IPS-18a (cell line): ENCODE results near the gene TPSG1.
"Not testable (repeated sequence)": the region's sequence is repeated elsewhere in the genome, so short reads cannot be mapped to it uniquely, and the experiment has no call there.

Experiments used
- H3K27ac ChIP-seq: one replicate; pipeline ENCODE4 v1.5.1; 2013; ENCODE audit warnings: low read length
- H3K27me3 ChIP-seq: one replicate; pipeline ENCODE4 v1.6.1; 2013; ENCODE audit warnings: mild to moderate bottlenecking, low read length; ENCODE audit not compliant: control insufficient read depth, insufficient read depth
- H3K36me3 ChIP-seq: one replicate; pipeline ENCODE4 v1.6.1; 2013; ENCODE audit warnings: low read depth, low read length; ENCODE audit not compliant: control insufficient read depth
- H3K4me1 ChIP-seq: one replicate; pipeline ENCODE4 v1.6.1; 2013; ENCODE audit warnings: low read depth, low read length; ENCODE audit not compliant: control insufficient read depth
- H3K4me3 ChIP-seq: one replicate; pipeline ENCODE4 v1.5.1; 2013; ENCODE audit warnings: low read length
- H3K9ac ChIP-seq: one replicate; pipeline ENCODE4 v1.6.1; 2013; ENCODE audit warnings: mild to moderate bottlenecking, low read length, moderate library complexity
- H3K9me3 ChIP-seq: one replicate; pipeline ENCODE4 v1.6.1; 2013; ENCODE audit warnings: low read depth, low read length; ENCODE audit not compliant: control insufficient read depth

TPSG1 gene

GRCh38 chr16:1208239-1208830 lies 16.7 kb downstream of the TPSG1 start:
- Histone ChIP-seq H3K4me1 (no peaks in the 10 kb centered on the region), H3K27me3 (no peaks in the 10 kb centered on the region), H3K27ac (no peak overlapping the region), H3K9ac (no peak overlapping the region), H3K36me3 (peaks cover 7% of the 10 kb centered on the region), H3K4me3 (no peak overlapping the region), H3K9me3 (no peaks in the 10 kb centered on the region)

- no peak overlapping the region for H3K4me3 ChIP-seq
- H3K36me3 ChIP-seq: peaks cover 10% of the 10 kb centered on the region
- no peak overlapping the region for H3K27ac ChIP-seq
- H3K27me3 ChIP-seq: no peaks in the 10 kb centered on the region
- no peaks in the 10 kb centered on the region for H3K4me1 ChIP-seq
- no peaks in the 10 kb centered on the region for H3K9me3 ChIP-seq
- no peak overlapping the region for H3K9ac ChIP-seq
Observed at GRCh38 chr16:1206786-1207185, 18.3 kb downstream of the TPSG1 start.

GRCh38 chr16:1206326-1206725 lies 18.7 kb downstream of the TPSG1 start:
- Histone ChIP-seq H3K9me3 (no peaks in the 10 kb centered on the region), H3K9ac (no peak overlapping the region), H3K4me1 (no peaks in the 10 kb centered on the region), H3K27ac (no peak overlapping the region), H3K27me3 (no peaks in the 10 kb centered on the region), H3K4me3 (no peak overlapping the region), H3K36me3 (peaks cover 6% of the 10 kb centered on the region)

- no peaks in the 10 kb centered on the region for H3K27me3 ChIP-seq
- no peak overlapping the region for H3K9ac ChIP-seq
- no peak overlapping the region for H3K4me3 ChIP-seq
- no peaks in the 10 kb centered on the region for H3K9me3 ChIP-seq
- H3K36me3 ChIP-seq: peaks cover 6% of the 10 kb centered on the region
- H3K27ac ChIP-seq: no peak overlapping the region
- H3K4me1 ChIP-seq: no peaks in the 10 kb centered on the region
Observed at GRCh38 chr16:1204933-1205332, 20.1 kb downstream of the TPSG1 start.

- Histone ChIP-seq H3K27me3 (no peaks in the 10 kb centered on the region), H3K4me3 (no peak overlapping the region), H3K27ac (no peak overlapping the region), H3K9me3 (no peaks in the 10 kb centered on the region), H3K4me1 (no peaks in the 10 kb centered on the region), H3K36me3 (peaks cover 3% of the 10 kb centered on the region), H3K9ac (no peak overlapping the region)
Observed at GRCh38 chr16:1202274-1202673, 22.8 kb downstream of the TPSG1 start.

GRCh38 chr16:1201444-1201843 lies 23.6 kb downstream of the TPSG1 start:
- H3K4me1 ChIP-seq: no peaks in the 10 kb centered on the region
- H3K27ac ChIP-seq: no peak overlapping the region
- H3K9ac ChIP-seq: no peak overlapping the region
- no peaks in the 10 kb centered on the region for H3K27me3 ChIP-seq
- no peaks in the 10 kb centered on the region for H3K9me3 ChIP-seq
- H3K36me3 ChIP-seq: peaks cover 3% of the 10 kb centered on the region
- no peak overlapping the region for H3K4me3 ChIP-seq

- no peaks in the 10 kb centered on the region for H3K9me3 ChIP-seq
- peaks cover 3% of the 10 kb centered on the region for H3K36me3 ChIP-seq
- no peaks in the 10 kb centered on the region for H3K27me3 ChIP-seq
- H3K9ac ChIP-seq: no peak overlapping the region
- H3K27ac ChIP-seq: no peak overlapping the region
- no peaks in the 10 kb centered on the region for H3K4me1 ChIP-seq
- no peak overlapping the region for H3K4me3 ChIP-seq
Observed at GRCh38 chr16:1200014-1200627, 24.9 kb downstream of the TPSG1 start.

- Histone ChIP-seq H3K9ac (no peak overlapping the region), H3K9me3 (no peaks in the 10 kb centered on the region), H3K4me1 (no peaks in the 10 kb centered on the region), H3K4me3 (no peak overlapping the region), H3K27ac (no peak overlapping the region), H3K36me3 (peaks cover 3% of the 10 kb centered on the region), H3K27me3 (no peaks in the 10 kb centered on the region)
Observed at GRCh38 chr16:1199347-1200013, 25.6 kb downstream of the TPSG1 start.

GRCh38 chr16:1198671-1199346 lies 26.3 kb downstream of the TPSG1 start:
- H3K27ac ChIP-seq: not testable (repeated sequence)

GRCh38 chr16:1198194-1198593 lies 26.9 kb downstream of the TPSG1 start:
- no peak overlapping the region for H3K27ac ChIP-seq
- H3K4me3 ChIP-seq: no peak overlapping the region
- H3K9ac ChIP-seq: no peak overlapping the region
- H3K4me1 ChIP-seq: no peaks in the 10 kb centered on the region
- peaks cover 3% of the 10 kb centered on the region for H3K36me3 ChIP-seq
- H3K9me3 ChIP-seq: no peaks in the 10 kb centered on the region
- no peaks in the 10 kb centered on the region for H3K27me3 ChIP-seq

More at GRCh38 chr16:1198671-1199346, 26.3 kb downstream of the TPSG1 start:
- not testable (repeated sequence) for H3K36me3 ChIP-seq, H3K9me3 ChIP-seq, H3K4me1 ChIP-seq, H3K27me3 ChIP-seq, H3K9ac ChIP-seq, H3K4me3 ChIP-seq

- no peak overlapping the region for H3K9ac ChIP-seq
- H3K9me3 ChIP-seq: no peaks in the 10 kb centered on the region
- H3K36me3 ChIP-seq: peaks cover 1% of the 10 kb centered on the region
- no peaks in the 10 kb centered on the region for H3K27me3 ChIP-seq
- H3K4me3 ChIP-seq: no peak overlapping the region
- no peak overlapping the region for H3K27ac ChIP-seq
- no peaks in the 10 kb centered on the region for H3K4me1 ChIP-seq
Observed at GRCh38 chr16:1197237-1197866, 27.7 kb downstream of the TPSG1 start.
